SK-N-SH treated with all-trans-retinoic acid at 6 μM for 48 hours (cell line): ENCODE data around the gene RAD52.

Source experiments
- ARNTL ChIP-seq: fragments of 450-650 bp; formaldehyde crosslinking; IDR thresholded peaks from 2 replicates; pipeline ENCODE4 v1.5.0; 2020; ENCODE audit warnings: low read depth, mild to moderate bottlenecking, moderate library complexity, borderline replicate concordance
- BACH2 ChIP-seq: fragments of 250-450 bp; sonication (Bioruptor Pico); IDR thresholded peaks from 2 replicates; pipeline ENCODE4 v1.9.0; 2021; ENCODE audit warnings: mild to moderate bottlenecking, borderline replicate concordance
- ISL1 ChIP-seq: fragments of 250-450 bp; sonication (Bioruptor Pico); IDR thresholded peaks from 2 replicates; pipeline ENCODE4 v2.1.2; 2022; ENCODE audit warnings: mild to moderate bottlenecking, moderate library complexity
- POU6F1 ChIP-seq: fragments of 250-450 bp; sonication (Bioruptor Pico); IDR thresholded peaks from 2 replicates; pipeline ENCODE4 v1.8.0; 2021; ENCODE audit warnings: low read depth, mild to moderate bottlenecking, moderate library complexity, borderline replicate concordance
- RARB ChIP-seq: fragments of 250-450 bp; sonication (Bioruptor Pico); IDR thresholded peaks from 2 replicates; pipeline ENCODE4 v1.8.0; 2021; ENCODE audit warnings: mild to moderate bottlenecking, moderate library complexity
- SNAI2 ChIP-seq: fragments of 250-450 bp; sonication (Bioruptor Pico); IDR thresholded peaks from 2 replicates; pipeline ENCODE4 v1.5.0; 2020; ENCODE audit warnings: mild to moderate bottlenecking, moderate library complexity
- TCF4 ChIP-seq: fragments of 250-450 bp; sonication (Bioruptor Pico); IDR thresholded peaks from 2 replicates; pipeline ENCODE4 v1.8.0; 2021; ENCODE audit warnings: mild to moderate bottlenecking, moderate library complexity, borderline replicate concordance
- TOX ChIP-seq: fragments of 250-450 bp; sonication (Bioruptor Pico); IDR thresholded peaks from 2 replicates; pipeline ENCODE4 v1.8.0; 2021; ENCODE audit warnings: mild to moderate bottlenecking, moderate library complexity, borderline replicate concordance
- ZFP3 ChIP-seq: fragments of 250-450 bp; sonication (Bioruptor Pico); IDR thresholded peaks from 2 replicates; pipeline ENCODE4 v1.5.0; 2020; ENCODE audit warnings: mild to moderate bottlenecking, moderate library complexity
- ZFP30 ChIP-seq: fragments of 450-650 bp; formaldehyde crosslinking; IDR thresholded peaks from 2 replicates; pipeline ENCODE4 v1.5.0; 2022; ENCODE audit warnings: mild to moderate bottlenecking, moderate library complexity
- ZNF565 ChIP-seq: fragments of 450-650 bp; formaldehyde crosslinking; conservative IDR thresholded peaks from 2 replicates; pipeline ENCODE4 v1.5.0; 2020; ENCODE audit warnings: low read depth, mild to moderate bottlenecking, moderate library complexity
- ZNF8 ChIP-seq: fragments of 450-650 bp; formaldehyde crosslinking; IDR thresholded peaks from 2 replicates; pipeline ENCODE4 v1.5.0; 2020; ENCODE audit warnings: mild to moderate bottlenecking, moderate library complexity
- TF ChIP-seq, protein P1 (sequence below): fragments of 250-450 bp; sonication (Bioruptor Pico); IDR thresholded peaks from 2 replicates; pipeline ENCODE4 v1.5.1; 2020; ENCODE audit warnings: low read depth, mild to moderate bottlenecking, moderate library complexity
- TF ChIP-seq, protein P2 (sequence below): fragments of 250-450 bp; sonication (Bioruptor Pico); IDR thresholded peaks from 2 replicates; pipeline ENCODE4 v1.8.0; 2020; ENCODE audit warnings: mild to moderate bottlenecking, moderate library complexity, borderline replicate concordance

- TF ChIP-seq ARNTL (CRISPR knock-in tag) = no peak
- TF ChIP-seq ZNF8 (CRISPR knock-in tag) = no peak
- TF ChIP-seq ZNF565 (CRISPR knock-in tag) = no peak
- TF ChIP-seq, protein P1, sequence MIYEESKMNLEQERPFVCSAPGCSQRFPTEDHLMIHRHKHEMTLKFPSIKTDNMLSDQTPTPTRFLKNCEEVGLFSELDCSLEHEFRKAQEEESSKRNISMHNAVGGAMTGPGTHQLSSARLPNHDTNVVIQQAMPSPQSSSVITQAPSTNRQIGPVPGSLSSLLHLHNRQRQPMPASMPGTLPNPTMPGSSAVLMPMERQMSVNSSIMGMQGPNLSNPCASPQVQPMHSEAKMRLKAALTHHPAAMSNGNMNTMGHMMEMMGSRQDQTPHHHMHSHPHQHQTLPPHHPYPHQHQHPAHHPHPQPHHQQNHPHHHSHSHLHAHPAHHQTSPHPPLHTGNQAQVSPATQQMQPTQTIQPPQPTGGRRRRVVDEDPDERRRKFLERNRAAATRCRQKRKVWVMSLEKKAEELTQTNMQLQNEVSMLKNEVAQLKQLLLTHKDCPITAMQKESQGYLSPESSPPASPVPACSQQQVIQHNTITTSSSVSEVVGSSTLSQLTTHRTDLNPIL (CRISPR knock-in tag) = no peak
- TF ChIP-seq, protein P2, sequence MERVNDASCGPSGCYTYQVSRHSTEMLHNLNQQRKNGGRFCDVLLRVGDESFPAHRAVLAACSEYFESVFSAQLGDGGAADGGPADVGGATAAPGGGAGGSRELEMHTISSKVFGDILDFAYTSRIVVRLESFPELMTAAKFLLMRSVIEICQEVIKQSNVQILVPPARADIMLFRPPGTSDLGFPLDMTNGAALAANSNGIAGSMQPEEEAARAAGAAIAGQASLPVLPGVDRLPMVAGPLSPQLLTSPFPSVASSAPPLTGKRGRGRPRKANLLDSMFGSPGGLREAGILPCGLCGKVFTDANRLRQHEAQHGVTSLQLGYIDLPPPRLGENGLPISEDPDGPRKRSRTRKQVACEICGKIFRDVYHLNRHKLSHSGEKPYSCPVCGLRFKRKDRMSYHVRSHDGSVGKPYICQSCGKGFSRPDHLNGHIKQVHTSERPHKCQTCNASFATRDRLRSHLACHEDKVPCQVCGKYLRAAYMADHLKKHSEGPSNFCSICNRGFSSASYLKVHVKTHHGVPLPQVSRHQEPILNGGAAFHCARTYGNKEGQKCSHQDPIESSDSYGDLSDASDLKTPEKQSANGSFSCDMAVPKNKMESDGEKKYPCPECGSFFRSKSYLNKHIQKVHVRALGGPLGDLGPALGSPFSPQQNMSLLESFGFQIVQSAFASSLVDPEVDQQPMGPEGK = no peak
- no peak for TF ChIP-seq ZFP30 (CRISPR knock-in tag)
- no peak for TF ChIP-seq ISL1
- TF ChIP-seq RARB (CRISPR knock-in tag) = no peak
- TF ChIP-seq TOX (CRISPR knock-in tag) = no peak
- no peak for TF ChIP-seq BACH2 (CRISPR knock-in tag)
- TF ChIP-seq ZFP3 (CRISPR knock-in tag) = no peak
- no peak for TF ChIP-seq SNAI2 (CRISPR knock-in tag)
- TF ChIP-seq TCF4 = no peak
- no peak for TF ChIP-seq POU6F1 (CRISPR knock-in tag)
Observed at GRCh38 chr12:879641-880040, 69.9 kb downstream of the RAD52 start.
